ENCODE measurements around the gene VAV2. TPM values are rescaled to one million over a fixed set of nuclear protein-coding genes. Genes with fewer than 3 reads are reported as not detected.

VAV2 gene
- total RNA-seq, 1 donor from 2014 or later = 20.5 TPM

DNA sequence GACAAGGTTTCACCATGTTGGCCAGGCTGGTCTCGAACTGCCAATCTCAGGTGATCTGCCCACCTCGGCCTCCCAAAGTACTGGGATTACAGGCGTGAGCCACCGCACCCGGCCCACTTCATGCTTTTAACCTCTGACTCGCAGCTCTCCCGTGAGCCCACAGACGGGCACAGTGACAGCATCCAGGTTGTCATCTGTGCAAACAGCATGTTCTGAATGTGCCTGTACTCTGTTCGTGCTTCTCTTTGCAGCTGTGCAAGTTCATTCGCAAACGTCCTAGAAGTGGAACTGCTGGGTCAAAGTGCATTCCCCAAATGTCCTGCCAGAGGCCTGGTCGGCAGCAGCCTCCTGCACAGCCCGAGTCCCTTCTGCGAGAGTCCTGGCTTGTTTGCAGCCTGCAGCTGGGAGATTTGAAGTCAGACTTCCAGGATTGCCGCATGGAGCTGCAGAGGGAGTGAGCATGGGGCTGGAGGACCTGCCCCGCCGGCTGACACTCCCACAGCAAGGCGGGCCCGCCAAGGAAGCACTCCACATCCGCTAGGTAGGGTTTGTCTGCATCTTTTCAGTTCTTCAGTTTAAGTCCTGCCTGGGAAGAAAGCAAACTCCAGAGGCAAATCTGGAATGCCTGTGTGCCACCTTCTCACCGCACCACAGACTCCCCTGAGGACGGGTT, 36.6 kb upstream of the VAV2 start:
- DNase-seq (ENCODE audit: low spot score) = peak; percentile 53
- intact Hi-C loops (cut with DNase I) = loop anchor here (5.0 kb wide), 1 partner anchor 109 kb away; the partner anchor contains the start of gene WDR5
- no peak for ATAC-seq

- intact Hi-C loops (cut with DNase I) = loop anchor here (5.0 kb wide), 1 partner anchor 109 kb away; the partner anchor contains the start of gene WDR5
These were observed 36.0 kb upstream of the VAV2 start for GRCh38 chr9:134028076-134028475.

GRCh38 chr9:134027561-134027960, 35.4 kb upstream of the VAV2 start:
- intact Hi-C loops (cut with DNase I) = loop anchor here (5.0 kb wide), 1 partner anchor 110 kb away; the partner anchor contains the start of gene WDR5
- ATAC-seq (no peak), DNase-seq (ENCODE audit: low spot score) (no peak)

More at GRCh38 chr9:134028076-134028475, 36.0 kb upstream of the VAV2 start:
- ATAC-seq (no peak), DNase-seq (ENCODE audit: low spot score) (no peak)

DNA sequence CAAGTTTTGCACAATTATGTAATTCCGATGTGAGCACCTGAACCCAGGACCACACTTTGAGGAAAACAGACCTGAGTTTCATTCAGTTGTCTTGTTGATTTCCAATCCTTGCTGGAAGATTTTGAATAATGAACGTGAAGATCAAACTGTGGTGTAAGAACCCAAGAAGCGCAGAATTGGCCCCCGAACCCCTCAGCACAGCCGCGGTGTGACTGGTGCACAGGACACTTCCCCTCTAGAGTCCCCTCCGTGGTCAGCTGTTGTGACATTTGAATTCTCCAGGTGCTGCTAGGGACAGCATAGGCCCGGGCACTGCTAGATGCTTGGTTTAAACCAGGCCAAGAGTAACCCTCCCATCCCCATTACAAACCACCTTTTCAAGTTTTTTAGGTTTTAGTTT, 34.9 kb upstream of the VAV2 start:
- DNase-seq (ENCODE audit: low spot score) (peak; percentile 59), ATAC-seq (no peak)
- intact Hi-C loops (cut with DNase I) = loop anchor here (5.0 kb wide), 1 partner anchor 110 kb away; the partner anchor contains the start of gene WDR5

DNA sequence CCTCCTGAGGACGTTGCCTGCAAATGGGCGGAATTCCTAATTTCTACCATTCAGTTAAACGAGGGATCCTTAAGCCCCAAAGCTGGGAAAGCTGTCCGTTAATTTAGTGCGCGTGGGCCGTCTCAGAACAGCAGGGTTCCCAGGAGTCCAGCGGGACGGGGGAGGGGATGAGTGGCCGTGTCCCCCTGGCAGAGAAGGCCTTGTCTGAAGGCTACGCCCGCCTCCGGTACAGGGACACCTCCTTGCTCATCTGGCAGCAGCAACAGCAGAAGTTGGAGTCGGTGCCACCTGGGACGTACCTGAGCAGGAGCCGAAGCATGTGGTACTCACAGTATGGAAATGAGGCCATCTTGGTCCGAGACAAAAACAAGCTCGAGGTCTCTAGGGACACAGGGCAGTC, 34.5 kb upstream of the VAV2 start:
- intact Hi-C loops (cut with DNase I) = loop anchor here (5.0 kb wide), 1 partner anchor 111 kb away; the partner anchor contains the start of gene WDR5
- ATAC-seq (no peak), DNase-seq (ENCODE audit: low spot score) (no peak)

DNA sequence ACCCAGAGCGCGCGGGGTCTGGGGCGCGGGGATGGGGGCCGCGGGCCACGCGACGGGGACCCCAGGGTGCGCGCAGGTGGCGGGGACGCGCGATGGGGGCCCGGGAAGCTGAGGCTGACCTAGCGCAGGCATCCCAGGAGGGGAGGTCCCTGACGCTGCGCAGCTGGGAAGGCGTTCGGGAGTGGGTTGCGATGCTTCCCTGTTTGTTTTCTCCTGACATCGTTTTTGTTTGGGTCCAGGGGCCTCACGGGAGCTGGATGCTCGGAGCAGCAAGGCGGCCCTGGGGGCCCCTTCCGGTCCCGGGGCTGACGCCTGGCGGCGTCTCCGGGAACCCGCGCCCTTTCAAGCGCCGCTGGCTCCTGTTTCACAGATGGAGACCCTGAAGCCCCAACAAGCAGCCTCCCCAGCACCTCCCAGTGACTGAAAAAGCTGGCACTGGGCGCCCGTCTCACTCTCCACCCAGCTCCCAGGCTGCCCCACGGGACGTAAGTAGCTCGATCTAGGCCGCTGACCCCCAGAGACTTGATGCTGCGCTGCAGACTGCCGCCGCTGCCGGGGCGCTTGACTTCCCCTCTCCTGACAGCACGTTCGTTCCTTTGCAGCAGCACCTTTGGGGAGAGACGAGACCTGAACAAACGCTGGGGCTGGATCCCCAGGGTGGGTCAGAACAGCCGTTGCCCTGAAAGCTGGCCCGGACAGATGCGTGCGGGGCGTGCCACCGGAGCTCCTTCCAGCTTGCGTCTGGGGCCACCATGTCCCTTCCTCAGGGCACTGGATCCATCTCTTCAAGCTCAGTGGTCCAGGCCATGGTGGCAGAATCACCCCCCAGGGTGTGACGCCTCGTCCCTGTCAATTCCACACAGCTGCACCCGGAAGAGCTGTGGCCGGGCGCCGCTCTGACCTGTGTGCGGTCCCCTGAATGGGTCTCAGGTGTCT, 33.8 kb upstream of the VAV2 start:
- ATAC-seq (no peak), DNase-seq (ENCODE audit: low spot score) (no peak)
- intact Hi-C loops (cut with DNase I) = loop anchor here (5.0 kb wide), 1 partner anchor 111 kb away; the partner anchor contains the start of gene WDR5

- DNase-seq (ENCODE audit: low spot score) (peak; percentile 97), ATAC-seq (peak; percentile 98)
- intact Hi-C loops (cut with DNase I) = loop anchor here (5.0 kb wide), 1 partner anchor 112 kb away; the partner anchor contains the start of gene WDR5
These were observed 32.9 kb upstream of the VAV2 start, which contains the start of gene BRD3OS for GRCh38 chr9:134024828-134025605. Gene BRD3OS, plus strand, starts transcription at chr9:134025481. Its CDS starts 1,267 bp downstream, at chr9:134026748.

DNA sequence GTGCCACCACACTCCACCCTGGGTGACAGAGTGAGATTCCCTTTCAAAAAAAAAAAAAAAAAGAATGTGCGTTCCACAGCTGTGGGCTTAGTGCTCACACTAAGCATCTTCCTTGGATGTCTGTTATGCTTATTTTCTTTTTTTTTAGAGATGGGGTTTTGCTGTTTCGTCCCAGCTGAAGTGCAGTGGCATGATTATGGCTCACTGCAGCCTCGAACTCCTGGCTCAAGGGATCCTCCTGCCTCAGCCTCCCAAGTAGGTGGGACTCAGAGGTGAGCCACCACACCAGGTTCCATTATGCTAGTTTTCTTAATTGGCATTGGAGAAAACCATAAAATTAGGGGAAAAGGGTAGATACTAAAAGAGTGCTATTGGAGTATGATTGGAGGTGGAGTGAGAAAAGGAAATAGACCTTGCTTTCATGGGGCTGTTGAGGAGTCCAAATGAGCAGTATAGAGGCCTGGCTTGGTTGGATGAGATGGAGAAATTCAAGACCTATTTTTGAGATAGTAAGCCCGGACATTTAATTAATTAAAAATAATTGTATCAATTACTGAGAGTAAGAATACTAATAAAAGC, 32.2 kb upstream of the VAV2 start:
- DNase-seq (ENCODE audit: low spot score) (no peak), ATAC-seq (peak; percentile 0)
- intact Hi-C loops (cut with DNase I) = no loop called here

DNA sequence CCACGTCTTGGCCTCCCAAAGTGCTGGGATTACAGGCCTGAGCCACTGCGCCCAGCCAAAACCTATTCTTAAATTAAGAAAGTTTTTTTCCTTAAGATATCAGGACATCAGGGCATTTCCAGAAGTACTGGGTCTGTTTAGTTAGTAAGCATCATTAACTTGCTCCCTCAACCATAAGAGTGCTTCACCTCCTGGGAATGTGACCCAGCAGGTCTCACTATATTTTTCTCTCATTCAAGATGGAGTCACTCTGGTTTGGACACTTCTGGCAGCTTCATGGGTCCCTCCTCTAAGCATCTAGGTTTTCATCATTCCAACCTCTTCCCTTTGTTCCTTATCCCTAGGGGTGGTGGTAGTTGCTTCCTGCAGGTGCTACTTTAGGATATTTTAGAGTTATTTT, 22.8 kb upstream of the VAV2 start:
- intact Hi-C loops (cut with DNase I) = no loop called here
- DNase-seq (ENCODE audit: low spot score) (no peak), ATAC-seq (no peak)

- intact Hi-C loops (cut with DNase I) = no loop called here
- DNase-seq (ENCODE audit: low spot score) (no peak), ATAC-seq (no peak)
These were observed 19.3 kb upstream of the VAV2 start for GRCh38 chr9:134011401-134011800.

DNA sequence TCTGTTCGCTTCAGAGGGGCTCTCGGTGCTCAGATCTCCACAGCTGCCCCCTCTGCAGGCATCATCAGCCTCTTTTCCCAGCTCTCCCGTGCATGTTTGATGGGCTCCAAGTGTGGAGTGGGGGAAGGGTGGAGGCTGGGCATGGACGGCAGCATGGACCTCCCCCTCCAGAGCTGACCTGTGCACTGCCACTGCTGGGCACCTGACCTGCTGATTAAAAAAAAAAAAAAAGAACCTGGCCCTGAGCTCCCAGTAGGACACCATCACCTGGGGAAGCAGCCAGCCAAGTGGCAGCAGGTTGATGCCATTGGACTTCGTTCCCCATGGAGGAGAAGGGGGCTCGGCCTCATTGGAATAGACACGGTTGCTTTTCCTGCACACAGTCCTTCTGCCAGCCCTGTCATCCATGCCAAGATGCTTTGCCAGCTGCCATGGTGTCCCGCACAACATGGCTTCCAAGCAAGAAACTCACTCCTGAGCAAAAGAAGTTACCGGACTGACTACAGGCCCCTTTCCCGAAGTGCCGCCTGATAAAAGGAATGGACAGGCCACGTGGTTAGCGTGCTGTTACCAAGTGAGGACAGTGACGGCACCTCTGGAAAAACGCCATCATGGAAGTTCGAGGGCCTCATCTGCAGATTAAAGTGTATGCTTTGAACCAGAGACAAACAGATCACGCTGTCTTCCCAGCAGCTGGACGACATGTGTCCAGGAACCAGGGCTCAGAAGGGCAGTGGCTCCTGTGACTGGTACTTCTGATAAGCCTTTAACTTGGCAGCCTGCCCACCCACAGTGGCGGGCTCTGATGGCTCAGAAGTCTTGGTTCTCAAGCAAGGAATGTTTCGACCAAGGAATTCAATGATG, 18.4 kb upstream of the VAV2 start:
- intact Hi-C loops (cut with DNase I) = no loop called here
- no peak for ATAC-seq
- DNase-seq (ENCODE audit: low spot score) = no peak

DNA sequence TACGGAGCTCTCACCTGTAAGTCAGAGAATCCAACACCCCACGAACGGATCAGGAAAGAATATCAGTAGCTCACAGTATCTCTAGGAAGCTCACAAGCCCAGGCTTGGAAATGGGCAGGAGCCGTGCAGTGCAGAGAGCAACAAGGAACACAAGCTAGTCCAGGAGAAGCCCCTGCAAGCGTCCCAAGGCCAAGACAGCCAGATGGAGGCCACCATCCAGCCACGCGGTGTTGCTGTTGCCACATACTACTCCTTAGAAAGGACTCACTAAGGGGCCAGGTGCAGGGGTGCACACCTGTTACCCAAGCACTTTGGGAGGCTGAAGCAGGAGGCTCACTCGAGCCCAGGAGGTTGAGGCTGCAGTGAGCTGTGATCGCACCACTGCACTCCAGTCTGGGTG, 15.4 kb upstream of the VAV2 start:
- intact Hi-C loops (cut with DNase I) = no loop called here
- DNase-seq (ENCODE audit: low spot score) = no peak

GRCh38 chr9:134007150-134007549, 15.0 kb upstream of the VAV2 start:
- DNase-seq (ENCODE audit: low spot score) (no peak), ATAC-seq (no peak)
- intact Hi-C loops (cut with DNase I) = no loop called here

More for the DNA sequence above, 15.4 kb upstream of the VAV2 start:
- no peak for ATAC-seq

GRCh38 chr9:134005381-134005780, 13.3 kb upstream of the VAV2 start:
- intact Hi-C loops (cut with DNase I) = no loop called here
- no peak for ATAC-seq
- no peak for DNase-seq (ENCODE audit: low spot score)

- DNase-seq (ENCODE audit: low spot score) (no peak), ATAC-seq (no peak)
- intact Hi-C loops (cut with DNase I) = no loop called here
These were observed 12.8 kb upstream of the VAV2 start for GRCh38 chr9:134004881-134005280.

DNA sequence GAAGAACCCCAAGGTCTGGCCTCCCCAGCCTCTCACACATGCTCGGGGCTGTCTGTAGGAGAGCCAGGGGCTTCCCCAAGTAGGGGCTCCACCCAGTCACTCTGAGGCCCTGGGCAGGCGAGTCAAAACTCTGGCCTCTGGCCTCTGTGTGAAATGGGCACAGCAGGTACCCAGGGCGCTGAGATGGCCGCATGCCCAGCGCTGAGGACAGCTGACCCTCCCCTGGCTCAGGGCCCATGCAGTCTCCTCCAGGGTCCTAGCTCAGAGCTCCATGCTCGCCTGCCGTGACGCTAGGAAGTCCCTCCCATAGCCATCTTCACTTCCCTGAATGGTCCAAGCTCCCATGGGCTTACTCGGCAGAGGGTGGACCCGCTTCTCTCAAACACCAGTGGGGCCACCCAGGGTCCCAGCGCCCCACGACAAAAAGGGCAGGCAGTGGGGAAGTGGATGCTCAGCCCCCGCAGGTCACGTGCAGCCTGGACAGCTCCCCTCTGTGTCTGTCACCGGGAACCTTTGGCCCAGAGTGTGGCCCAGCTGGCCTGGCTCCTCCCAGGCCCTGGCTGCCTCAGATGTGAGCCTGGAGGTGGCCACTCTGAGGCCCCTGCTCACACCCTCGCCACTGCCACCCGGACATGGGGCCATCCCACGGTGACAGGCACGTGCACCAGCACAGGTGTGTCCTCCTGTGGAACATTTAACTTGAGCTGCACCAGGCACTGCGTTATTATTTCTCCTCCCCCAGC, 12.2 kb upstream of the VAV2 start:
- intact Hi-C loops (cut with DNase I) = no loop called here
- no peak for DNase-seq (ENCODE audit: low spot score)
- ATAC-seq = peak; percentile 12

DNA sequence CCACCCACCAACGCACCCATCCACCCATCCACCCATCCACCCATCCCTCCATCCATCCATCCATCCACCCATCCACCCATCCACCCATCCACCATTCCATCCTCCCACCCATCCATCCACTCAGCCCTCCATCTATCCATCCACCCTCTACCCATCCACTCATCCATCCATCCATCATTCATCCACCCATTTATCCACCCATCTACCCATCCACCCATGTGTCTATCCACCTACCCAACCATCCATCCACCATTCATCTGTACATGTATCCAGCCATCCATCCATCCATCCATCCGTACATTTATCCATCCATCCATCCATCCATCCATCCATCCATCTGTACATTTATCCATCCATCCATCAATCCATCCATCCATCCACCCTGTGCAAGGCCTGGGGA, 11.1 kb upstream of the VAV2 start:
- DNase-seq (ENCODE audit: low spot score) = no peak
- intact Hi-C loops (cut with DNase I) = no loop called here

More for the DNA sequence above, 11.1 kb upstream of the VAV2 start:
- no peak for ATAC-seq

Data from sciatic nerve (tissue), 2 donors.